Suprapubic skin (tissue), 4 donors: ENCODE results near the gene PRRX2. TPM values are rescaled to one million over a fixed set of nuclear protein-coding genes. Genes with fewer than 3 reads are reported as not detected.
"Not testable (repeated sequence)": the region's sequence is repeated elsewhere in the genome, so short reads cannot be mapped to it uniquely, and the experiment has no call there.

ENCODE experiments used
- DNase-seq, 2 donors: peaks; one replicate each; pipeline ENCODE4 v3.0.0-alpha.2; 2019; ENCODE audit warnings: low spot score in 2 of 2
- H3K27ac ChIP-seq: fragments of 200-600 bp; sonication (generic); one replicate; pipeline ENCODE4 v1.5.1; 2019
- H3K27me3 ChIP-seq: fragments of 200-600 bp; sonication (generic); one replicate; pipeline ENCODE4 v1.5.1; 2019
- H3K36me3 ChIP-seq: fragments of 200-600 bp; sonication (generic); one replicate; pipeline ENCODE4 v1.5.1; 2019
- H3K4me1 ChIP-seq: fragments of 200-600 bp; sonication (generic); one replicate; pipeline ENCODE4 v1.5.1; 2019
- H3K4me3 ChIP-seq: fragments of 200-600 bp; sonication (generic); one replicate; pipeline ENCODE4 v1.5.1; 2019; ENCODE audit warnings: mild to moderate bottlenecking
- H3K9me3 ChIP-seq: fragments of 200-600 bp; sonication (generic); one replicate; pipeline ENCODE4 v1.5.1; 2019
- CTCF ChIP-seq, 2 donors: fragments of 200-600 bp in 1 of 2; fragments of 450-650 bp in 1 of 2; sonication (generic) in 1 of 2; IDR thresholded peaks; one replicate each; pipeline ENCODE4 v1.5.1; 2016 to 2019; ENCODE audit warnings: antibody characterized with exemption in 2 of 2, mild to moderate bottlenecking in 1 of 2, moderate library complexity in 1 of 2
- EP300 ChIP-seq: sonication (generic); formaldehyde crosslinking; IDR thresholded peaks from one replicate; pipeline ENCODE4 v1.6.1; 2017; ENCODE audit warnings: antibody characterized with exemption
- POLR2A ChIP-seq, 2 donors: fragments of 450-650 bp; IDR thresholded peaks; one replicate each; pipeline ENCODE4 v1.6.1; 2017; ENCODE audit warnings: antibody characterized with exemption in 2 of 2, mild to moderate bottlenecking in 2 of 2, moderate library complexity in 2 of 2
- POLR2AphosphoS5 ChIP-seq, 3 donors: sonication (generic); formaldehyde crosslinking; IDR thresholded peaks; one replicate each; pipeline ENCODE4 v1.6.1; 2017; ENCODE audit warnings: antibody characterized with exemption in 3 of 3
- WGBS: methylation state at CpG from one replicate; pipeline ENCODE4 v1.1.5; 2018; 5-methylcytosine and 5-hydroxymethylcytosine counted together
- total RNA-seq, 4 donors: library from RNA; depleted of rRNA; stranded (reverse); fragments of >200 nt; gene quantifications; one replicate each; pipeline ENCODE4 v1.1.0, GENCODE V29; 2016

The PRRX2 gene
- total RNA-seq, 4 donors from 2014 or later: 9.9 to 16.9 (median 14.0) TPM

DNA sequence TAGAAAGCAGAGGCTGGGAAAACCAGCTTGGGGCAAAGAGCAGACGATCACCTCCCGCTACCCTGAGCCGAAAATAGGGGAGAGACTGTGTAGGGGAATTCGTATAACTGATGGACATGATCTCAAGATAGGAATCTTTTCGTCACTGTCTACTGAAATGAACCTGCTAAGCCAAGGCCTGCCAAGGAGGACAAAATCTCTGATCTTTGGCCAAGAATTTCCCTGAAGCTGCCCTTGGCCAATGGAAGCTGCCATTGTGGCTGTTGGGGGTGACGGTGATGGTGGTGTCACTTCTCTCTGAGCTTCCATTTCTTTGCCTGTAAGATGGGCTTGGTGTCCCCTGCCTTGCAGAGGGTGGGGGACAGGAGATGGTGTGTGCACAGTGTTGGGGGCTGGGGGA, 90.7 kb downstream of the PRRX2 start:
- no peaks in the 10 kb centered on the region for H3K27me3 ChIP-seq
- H3K4me3 ChIP-seq: no peak overlapping the region
- peaks cover 24% of the 10 kb centered on the region for H3K4me1 ChIP-seq
- no peak overlapping the region for H3K27ac ChIP-seq
- 86% methylated on average over 6 of the region's 6 CpGs for WGBS
- DNase-seq: no peak
- no peaks in the 10 kb centered on the region for H3K9me3 ChIP-seq
- H3K36me3 ChIP-seq: no peaks in the 10 kb centered on the region
- no peak for TF ChIP-seq POLR2AphosphoS5 (IDR thresholded peaks at IDR 0.05)
- TF ChIP-seq EP300: no peak
- TF ChIP-seq POLR2A (IDR thresholded peaks at IDR 0.05): no peak
- TF ChIP-seq CTCF (IDR thresholded peaks at IDR 0.05): no peak

DNA sequence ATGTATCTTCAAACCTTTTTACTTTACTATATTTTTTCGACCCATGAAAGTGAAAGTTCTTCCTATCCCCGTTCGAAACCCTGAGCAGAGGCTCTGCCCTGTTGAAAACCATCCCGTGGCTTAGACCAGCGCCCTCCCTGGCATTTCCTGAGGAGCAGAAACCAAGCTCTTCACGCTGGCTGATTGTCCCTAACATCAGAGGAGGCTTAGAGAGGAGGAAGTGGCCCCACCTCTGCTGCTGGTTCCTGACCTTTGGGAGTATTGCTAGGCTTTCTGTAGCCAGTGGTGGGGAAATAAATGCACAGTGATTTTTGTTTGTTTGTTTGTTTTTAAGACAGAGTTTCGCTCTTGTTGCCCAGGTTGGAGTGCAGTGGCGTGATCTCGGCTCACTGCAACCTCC, 91.6 kb downstream of the PRRX2 start:
- Histone ChIP-seq H3K27me3 (no peaks in the 10 kb centered on the region), H3K27ac (no peak overlapping the region)
- 66% methylated on average over 9 of the region's 9 CpGs for WGBS

GRCh38 chr9:129759319-129759718, 93.9 kb downstream of the PRRX2 start:
- H3K9me3 ChIP-seq: no peaks in the 10 kb centered on the region
- no peak overlapping the region for H3K27ac ChIP-seq
- no peak for DNase-seq
- no peak overlapping the region for H3K4me3 ChIP-seq
- H3K4me1 ChIP-seq: peaks cover 23% of the 10 kb centered on the region
- TF ChIP-seq EP300: no peak
- 69% methylated on average over 4 of the region's 4 CpGs for WGBS
- no peaks in the 10 kb centered on the region for H3K36me3 ChIP-seq
- no peaks in the 10 kb centered on the region for H3K27me3 ChIP-seq

More for the DNA sequence above, 91.6 kb downstream of the PRRX2 start:
- no peak for DNase-seq
- no peaks in the 10 kb centered on the region for H3K36me3 ChIP-seq
- no peak for TF ChIP-seq EP300
- TF ChIP-seq CTCF (IDR thresholded peaks at IDR 0.05): no peak
- no peak for TF ChIP-seq POLR2AphosphoS5 (IDR thresholded peaks at IDR 0.05)
- TF ChIP-seq POLR2A (IDR thresholded peaks at IDR 0.05): no peak
- no peak overlapping the region for H3K4me3 ChIP-seq
- no peaks in the 10 kb centered on the region for H3K9me3 ChIP-seq
- H3K4me1 ChIP-seq: peaks cover 25% of the 10 kb centered on the region

- Histone ChIP-seq H3K36me3 (no peaks in the 10 kb centered on the region), H3K4me1 (peaks cover 23% of the 10 kb centered on the region), H3K27ac (no peak overlapping the region), H3K27me3 (no peaks in the 10 kb centered on the region), H3K4me3 (no peak overlapping the region), H3K9me3 (no peaks in the 10 kb centered on the region)
- DNase-seq: no peak
- WGBS: 87% methylated on average over 13 of the region's 13 CpGs
- TF ChIP-seq CTCF (IDR thresholded peaks at IDR 0.05) (no peak), EP300 (no peak), POLR2AphosphoS5 (IDR thresholded peaks at IDR 0.05) (no peak), POLR2A (IDR thresholded peaks at IDR 0.05) (no peak)
Measured at GRCh38 chr9:129759804-129760502, 94.5 kb downstream of the PRRX2 start.

GRCh38 chr9:129760784-129761183, 95.3 kb downstream of the PRRX2 start:
- not testable (repeated sequence) for H3K9me3 ChIP-seq, H3K27me3 ChIP-seq, H3K36me3 ChIP-seq, DNase-seq, H3K4me3 ChIP-seq
- WGBS: 84% methylated on average over 7 of the region's 7 CpGs
- Histone ChIP-seq H3K27ac (peak overlapping the region; percentile 82), H3K4me1 (peaks cover 23% of the 10 kb centered on the region)

DNA sequence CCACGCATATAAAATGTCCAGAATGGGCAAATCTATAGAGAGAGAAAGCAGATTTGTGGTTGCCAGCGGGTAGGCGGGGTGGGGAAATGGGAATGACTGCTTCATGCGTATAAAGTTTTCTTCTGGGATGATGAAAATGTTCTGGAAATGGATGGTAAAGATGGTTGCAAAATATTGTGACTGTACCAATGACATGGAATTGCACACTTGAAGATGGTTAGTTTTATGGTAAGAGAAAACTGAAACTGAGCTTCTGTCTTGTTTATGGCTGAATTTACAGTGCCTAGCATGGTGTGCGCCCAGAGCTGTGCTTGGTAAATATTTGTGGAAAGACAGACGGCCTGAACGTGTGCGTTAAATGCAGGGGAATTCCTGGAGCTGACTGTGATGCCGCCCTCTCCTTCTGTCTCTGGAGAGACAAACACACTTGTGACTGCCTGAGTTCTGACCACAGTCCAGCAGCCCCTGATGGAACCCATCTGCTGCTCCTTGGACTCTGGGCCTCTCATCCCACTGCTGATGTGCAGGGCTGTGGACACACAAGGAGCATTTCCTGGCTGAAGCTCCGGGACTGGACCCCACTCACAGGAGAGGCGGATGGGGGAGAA, 96.0 kb downstream of the PRRX2 start:
- peak in 1 of 2 donors; percentile 66 for DNase-seq
- Histone ChIP-seq H3K27ac (peak overlapping the region; percentile 82), H3K4me1 (peaks cover 23% of the 10 kb centered on the region), H3K9me3 (no peaks in the 10 kb centered on the region), H3K36me3 (no peaks in the 10 kb centered on the region), H3K27me3 (no peaks in the 10 kb centered on the region), H3K4me3 (no peak overlapping the region)
- TF ChIP-seq CTCF (IDR thresholded peaks at IDR 0.05) (no peak), POLR2A (IDR thresholded peaks at IDR 0.05) (no peak), EP300 (no peak), POLR2AphosphoS5 (IDR thresholded peaks at IDR 0.05) (no peak)
- 72% methylated on average over 11 of the region's 11 CpGs for WGBS
